ENCODE results near the gene SCN8A.
"Not testable (repeated sequence)": the region's sequence is repeated elsewhere in the genome, so short reads cannot be mapped to it uniquely, and the experiment has no call there.

SCN8A gene

DNA sequence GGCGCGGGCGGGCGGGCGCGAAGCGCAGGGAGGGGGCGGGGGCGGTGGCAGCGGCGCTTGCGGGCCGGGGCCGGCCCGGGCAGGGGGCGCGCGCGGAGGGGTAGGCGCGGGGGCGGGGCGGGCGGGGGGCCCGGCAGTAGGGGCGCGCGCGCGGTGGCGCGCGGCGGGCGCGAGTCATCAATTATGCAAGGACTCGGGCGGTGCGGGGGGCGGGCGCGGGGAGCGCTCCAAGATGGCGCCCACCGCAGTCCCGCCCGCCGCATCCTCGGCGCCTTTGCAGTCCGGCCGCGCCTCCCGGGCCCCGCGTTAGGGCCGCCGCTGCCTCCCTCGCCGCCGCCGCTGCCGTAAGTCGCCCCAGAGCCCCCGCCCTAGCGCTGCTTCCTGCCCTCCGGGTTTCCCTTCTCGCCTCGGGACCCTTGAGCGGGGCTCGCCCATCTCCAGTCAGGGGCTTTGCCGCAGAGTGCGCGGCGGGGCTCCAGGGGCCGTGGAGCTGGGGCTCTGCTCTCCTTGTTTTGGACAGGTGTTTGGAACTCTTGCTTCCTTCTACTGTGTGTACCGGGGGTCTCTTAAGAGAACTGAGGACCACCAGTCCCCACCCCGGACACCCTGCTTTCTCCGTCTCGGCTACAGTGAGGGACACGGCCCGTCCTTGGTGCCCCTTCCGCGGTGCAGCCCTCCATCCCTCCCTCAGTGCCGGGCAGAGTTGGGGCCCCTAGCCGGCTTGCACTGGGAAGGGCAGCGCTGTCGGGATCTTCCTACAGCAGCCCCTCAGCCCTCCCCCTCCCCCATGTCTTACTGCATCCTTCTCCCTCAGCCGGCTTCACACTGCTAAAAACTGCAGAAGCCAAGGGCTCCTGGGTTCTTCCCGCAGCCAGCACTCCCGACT lies at the start of gene SCN8A:
Gene SCN8A (plus strand): TSS at position 218 of the 886 bp plus-strand sequence. CDS start 71,585 bp downstream, outside the sequence.
- Mint-ChIP-seq H3K36me3 (ENCODE audit: low read depth) (no peaks in the 10 kb centered on the region), H3K27ac (no peak within 1 kb of the TSS), H3K27me3 (ENCODE audit: low read depth, poor library complexity) (peaks cover 42% of the 10 kb centered on the region), H3K4me1 (peaks cover 15% of the 10 kb centered on the region), H3K4me3 (peak within 1 kb of the TSS; percentile 91), H3K9me3 (no peaks in the 10 kb centered on the region)
- TF ChIP-seq, protein P1, sequence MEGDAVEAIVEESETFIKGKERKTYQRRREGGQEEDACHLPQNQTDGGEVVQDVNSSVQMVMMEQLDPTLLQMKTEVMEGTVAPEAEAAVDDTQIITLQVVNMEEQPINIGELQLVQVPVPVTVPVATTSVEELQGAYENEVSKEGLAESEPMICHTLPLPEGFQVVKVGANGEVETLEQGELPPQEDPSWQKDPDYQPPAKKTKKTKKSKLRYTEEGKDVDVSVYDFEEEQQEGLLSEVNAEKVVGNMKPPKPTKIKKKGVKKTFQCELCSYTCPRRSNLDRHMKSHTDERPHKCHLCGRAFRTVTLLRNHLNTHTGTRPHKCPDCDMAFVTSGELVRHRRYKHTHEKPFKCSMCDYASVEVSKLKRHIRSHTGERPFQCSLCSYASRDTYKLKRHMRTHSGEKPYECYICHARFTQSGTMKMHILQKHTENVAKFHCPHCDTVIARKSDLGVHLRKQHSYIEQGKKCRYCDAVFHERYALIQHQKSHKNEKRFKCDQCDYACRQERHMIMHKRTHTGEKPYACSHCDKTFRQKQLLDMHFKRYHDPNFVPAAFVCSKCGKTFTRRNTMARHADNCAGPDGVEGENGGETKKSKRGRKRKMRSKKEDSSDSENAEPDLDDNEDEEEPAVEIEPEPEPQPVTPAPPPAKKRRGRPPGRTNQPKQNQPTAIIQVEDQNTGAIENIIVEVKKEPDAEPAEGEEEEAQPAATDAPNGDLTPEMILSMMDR (IDR thresholded peaks at IDR 0.05): no peak
- DNase-seq: peak; percentile 90

DNA sequence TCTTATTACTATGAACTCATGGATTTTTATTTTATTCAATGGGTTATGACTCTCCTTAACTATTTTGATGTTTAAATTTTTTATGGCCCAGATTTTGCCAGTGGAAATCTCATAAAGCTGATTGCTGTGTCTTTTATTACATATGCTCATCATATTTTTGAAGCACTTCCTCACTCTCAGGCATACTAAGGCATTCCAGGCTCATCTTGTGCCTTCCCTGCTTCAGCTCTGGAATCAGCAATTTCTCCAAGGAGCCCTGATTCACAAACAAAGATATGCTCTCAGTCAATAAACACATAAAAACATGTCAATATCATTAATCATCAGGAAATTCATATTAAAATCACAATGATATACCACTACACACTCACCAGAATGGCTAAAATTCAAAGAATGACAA lies 44.9 kb upstream of the SCN8A start:
- Mint-ChIP-seq H3K4me3 (no peak overlapping the region), H3K9me3 (peaks cover 5% of the 10 kb centered on the region), H3K36me3 (ENCODE audit: low read depth) (peaks cover 5% of the 10 kb centered on the region), H3K27me3 (ENCODE audit: low read depth, poor library complexity) (peaks cover 6% of the 10 kb centered on the region), H3K4me1 (no peaks in the 10 kb centered on the region), H3K27ac (no peak overlapping the region)
- TF ChIP-seq, protein P1 (IDR thresholded peaks at IDR 0.05): no peak
- DNase-seq: no peak

DNA sequence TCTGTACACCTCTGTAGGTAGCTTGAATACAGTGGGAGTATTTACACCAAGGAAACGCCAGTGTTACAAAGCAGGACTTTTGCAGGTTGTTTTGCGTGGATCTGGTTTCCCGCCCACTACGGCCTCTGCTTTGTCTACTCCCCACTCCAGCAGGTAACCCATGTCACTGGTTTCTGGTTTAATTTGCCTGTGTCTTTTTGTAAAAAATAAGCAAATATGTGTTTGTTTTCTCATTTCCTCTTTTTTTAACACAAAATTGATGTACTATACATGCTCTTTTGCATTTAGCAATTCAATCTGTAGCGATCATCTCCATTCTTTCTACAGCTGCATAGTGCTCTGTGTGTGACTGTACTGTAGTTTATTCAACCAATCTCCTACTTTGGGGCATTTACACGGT lies 43.4 kb upstream of the SCN8A start:
- Mint-ChIP-seq H3K27me3 (ENCODE audit: low read depth, poor library complexity) (peaks cover 6% of the 10 kb centered on the region), H3K4me1 (no peaks in the 10 kb centered on the region), H3K4me3 (no peak overlapping the region), H3K9me3 (peaks cover 12% of the 10 kb centered on the region), H3K27ac (no peak overlapping the region), H3K36me3 (ENCODE audit: low read depth) (peaks cover 5% of the 10 kb centered on the region)
- TF ChIP-seq, protein P1 (IDR thresholded peaks at IDR 0.05): no peak
- no peak for DNase-seq

DNA sequence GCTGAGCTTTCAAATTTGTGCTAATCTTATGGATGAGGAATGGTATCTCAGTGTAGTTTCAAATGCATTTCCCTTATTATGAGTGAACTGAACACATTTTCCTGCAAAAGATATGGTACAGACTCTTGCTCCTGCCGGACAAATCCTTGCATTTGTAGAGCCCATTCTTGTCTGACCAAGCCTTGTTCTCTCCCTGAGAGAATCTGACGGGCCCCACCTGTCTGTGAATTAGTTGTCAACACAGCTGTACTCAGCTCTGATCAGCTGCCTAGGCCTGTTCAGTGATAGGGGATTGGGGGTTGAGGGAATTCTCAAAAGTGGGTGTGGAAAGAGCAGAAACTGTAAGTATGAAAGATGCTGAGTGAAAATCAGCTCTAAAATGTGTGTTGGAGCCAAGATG lies 42.8 kb upstream of the SCN8A start:
- H3K4me1 Mint-ChIP-seq: no peaks in the 10 kb centered on the region
- no peak overlapping the region for H3K4me3 Mint-ChIP-seq
- TF ChIP-seq, protein P1 (IDR thresholded peaks at IDR 0.05): no peak
- peaks cover 5% of the 10 kb centered on the region for H3K36me3 Mint-ChIP-seq (ENCODE audit: low read depth)
- H3K9me3 Mint-ChIP-seq: peaks cover 16% of the 10 kb centered on the region
- no peak overlapping the region for H3K27ac Mint-ChIP-seq
- peaks cover 6% of the 10 kb centered on the region for H3K27me3 Mint-ChIP-seq (ENCODE audit: low read depth, poor library complexity)
- no peak for DNase-seq

DNA sequence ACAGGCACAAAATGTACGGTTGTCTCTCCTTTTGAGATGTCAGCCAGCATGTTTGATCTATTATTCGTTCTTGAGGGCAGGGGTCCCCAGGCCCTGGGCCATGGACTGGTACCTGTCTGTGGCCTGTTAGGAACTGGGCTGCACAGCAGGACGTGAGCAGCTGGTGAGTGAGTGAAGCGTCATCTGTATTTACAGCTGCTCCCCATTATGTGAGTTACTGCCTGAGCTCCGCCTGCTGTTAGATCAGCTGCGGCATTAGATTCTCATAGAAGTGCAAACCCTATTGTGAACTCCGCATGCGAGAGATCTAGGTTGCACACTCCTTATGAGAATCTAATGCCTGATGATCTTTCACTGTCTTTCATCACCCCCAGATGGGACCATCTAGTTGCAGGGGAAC lies 41.4 kb upstream of the SCN8A start:
- Mint-ChIP-seq H3K9me3 (peaks cover 22% of the 10 kb centered on the region), H3K4me1 (no peaks in the 10 kb centered on the region), H3K4me3 (no peak overlapping the region), H3K36me3 (ENCODE audit: low read depth) (no peaks in the 10 kb centered on the region), H3K27me3 (ENCODE audit: low read depth, poor library complexity) (peaks cover 3% of the 10 kb centered on the region), H3K27ac (no peak overlapping the region)
- TF ChIP-seq, protein P1 (IDR thresholded peaks at IDR 0.05): no peak
- no peak for DNase-seq

DNA sequence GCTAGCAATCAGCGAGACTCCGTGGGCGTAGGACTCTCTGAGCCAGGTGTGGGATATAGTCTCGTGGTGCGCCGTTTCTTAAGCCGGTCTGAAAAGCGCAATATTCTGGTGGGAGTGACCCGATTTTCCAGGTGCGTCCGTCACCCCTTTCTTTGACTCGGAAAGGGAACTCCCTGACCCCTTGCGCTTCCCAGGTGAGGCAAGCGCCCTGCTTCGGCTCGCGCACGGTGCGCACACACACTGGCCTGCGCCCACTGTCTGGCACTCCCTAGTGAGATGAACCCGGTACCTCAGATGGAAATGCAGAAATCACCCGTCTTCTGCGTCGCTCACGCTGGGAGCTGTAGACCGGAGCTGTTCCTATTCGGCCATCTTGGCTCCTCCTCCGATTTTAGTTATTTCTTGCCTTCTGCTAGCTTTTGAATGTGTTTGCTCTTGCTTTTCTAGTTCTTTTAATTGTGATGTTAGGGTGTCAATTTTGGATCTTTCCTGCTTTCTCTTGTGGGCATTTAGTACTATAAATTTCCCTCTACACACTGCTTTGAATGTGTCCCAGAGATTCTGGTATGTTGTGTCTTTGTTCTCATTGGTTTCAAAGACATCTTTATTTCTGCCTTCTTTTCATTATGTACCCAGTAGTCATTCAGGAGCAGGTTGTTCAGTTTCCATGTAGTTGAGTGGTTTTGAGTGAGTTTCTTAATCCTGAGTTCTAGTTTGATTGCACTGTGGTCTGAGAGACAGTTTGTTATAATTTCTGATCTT lies 22.6 kb upstream of the SCN8A start:
- H3K36me3 Mint-ChIP-seq (ENCODE audit: low read depth); H3K4me1 Mint-ChIP-seq; DNase-seq; H3K27me3 Mint-ChIP-seq (ENCODE audit: low read depth, poor library complexity); H3K27ac Mint-ChIP-seq: not testable (repeated sequence)
- H3K4me3 Mint-ChIP-seq: peak overlapping the region; percentile 55
- H3K9me3 Mint-ChIP-seq: peaks cover 28% of the 10 kb centered on the region

Data from nephron progenitor cell (in vitro differentiated cells).